Caco-2 (cell line): Measurements from ENCODE around the gene ZSCAN31. TPM values are rescaled to one million over a fixed set of nuclear protein-coding genes. Genes with fewer than 3 reads are reported as not detected.

Source experiments
- BruUV-seq: library from RNA; stranded (reverse); fragments of 400-500 nt; replicated peaks from 2 replicates; lab custom pipeline; 2021; lab: Mats Ljungman, UMichigan
- CTCF ChIA-PET: fragments of 300-600 bp; sonication (Branson Sonifier 250); formaldehyde crosslinking; loops from one replicate; lab custom pipeline; 2022; ENCODE audit warnings: antibody characterized with exemption; lab: Charles Lee
- POLR2A ChIA-PET: fragments of 300-600 bp; sonication (Branson Sonifier 250); formaldehyde crosslinking; loops from one replicate; lab custom pipeline; 2022; ENCODE audit warnings: antibody characterized with exemption; lab: Charles Lee
- DNase-seq, 2 experiments: peaks; one replicate each; pipeline versions ENCODE4 v3.0.0 to v3.0.0-alpha.2; 2020 to 2022
- H3K27me3 ChIP-seq: replicated peaks from 2 replicates; pipeline ENCODE4 v1.6.0; 2011; ENCODE audit warnings: low read length; ENCODE audit not compliant: control insufficient read depth, insufficient read depth
- H3K36me3 ChIP-seq: 2 replicates; pipeline ENCODE4 v1.5.1; 2011; ENCODE audit warnings: low read length; ENCODE audit not compliant: control insufficient read depth, insufficient read depth
- H3K4me1 ChIP-seq: fragments of 250-450 bp; sonication (Bioruptor Pico); 2 replicates; pipeline ENCODE4 v1.5.1; 2020; ENCODE audit warnings: mild to moderate bottlenecking
- H3K4me3 ChIP-seq: 2 replicates; pipeline ENCODE4 v1.5.1; 2011; ENCODE audit warnings: low read depth, mild to moderate bottlenecking, control low read depth, low read length
- H3K9me3 ChIP-seq: fragments of 250-450 bp; sonication (Bioruptor Pico); 2 replicates; pipeline ENCODE4 v1.5.1; 2020; ENCODE audit warnings: mild to moderate bottlenecking, moderate library complexity
- H3K27ac Mint-ChIP-seq: one replicate; pipeline ENCODE4 v1.8.0; 2022; ENCODE audit warnings: mixed read lengths; ENCODE audit not compliant: unreplicated experiment
- H3K27me3 Mint-ChIP-seq: one replicate; pipeline ENCODE4 v1.8.0; 2022; ENCODE audit warnings: mixed read lengths; ENCODE audit not compliant: insufficient read depth, unreplicated experiment
- H3K36me3 Mint-ChIP-seq: one replicate; pipeline ENCODE4 v1.8.0; 2022; ENCODE audit warnings: mild to moderate bottlenecking, mixed read lengths; ENCODE audit not compliant: insufficient read depth, unreplicated experiment
- H3K4me1 Mint-ChIP-seq: one replicate; pipeline ENCODE4 v1.8.0; 2022; ENCODE audit warnings: low read depth, mixed read lengths; ENCODE audit not compliant: unreplicated experiment
- H3K4me3 Mint-ChIP-seq: one replicate; pipeline ENCODE4 v1.8.0; 2022; ENCODE audit warnings: mild to moderate bottlenecking, moderate library complexity, mixed read lengths; ENCODE audit not compliant: unreplicated experiment
- H3K9me3 Mint-ChIP-seq: one replicate; pipeline ENCODE4 v1.8.0; 2022; ENCODE audit warnings: mixed read lengths; ENCODE audit not compliant: unreplicated experiment
- intact Hi-C: fragments of 100-400 bp; cut with micrococcal nuclease; formaldehyde crosslinking; loops from one replicate; pipeline ENCODE4 v1.10.0; 2022; ENCODE audit not compliant: unreplicated experiment
- total RNA-seq: library from RNA; stranded (reverse); gene quantifications from 2 replicates; pipeline ENCODE4 v1.2.3, GENCODE V29; 2022
- TF ChIP-seq, protein P1 (sequence below), 2 experiments: fragments of 200-600 bp in 1 of 2; IDR thresholded peaks; 1 replicate in 1 of 2; 2 replicates in 1 of 2; pipeline versions ENCODE4 v1.5.1 to v1.8.0; 2011 to 2022; ENCODE audit warnings: antibody characterized with exemption in 1 of 2, control low read depth in 1 of 2, inconsistent platforms in 1 of 2, low read depth in 1 of 2, low read length in 1 of 2, mild to moderate bottlenecking in 1 of 2, moderate library complexity in 1 of 2; ENCODE audit not compliant: insufficient read depth in 1 of 2, severe bottlenecking in 1 of 2, unreplicated experiment in 1 of 2

The ZSCAN31 gene
- total RNA-seq, 1 experiment from 2014 or later: 1.7 TPM

DNA sequence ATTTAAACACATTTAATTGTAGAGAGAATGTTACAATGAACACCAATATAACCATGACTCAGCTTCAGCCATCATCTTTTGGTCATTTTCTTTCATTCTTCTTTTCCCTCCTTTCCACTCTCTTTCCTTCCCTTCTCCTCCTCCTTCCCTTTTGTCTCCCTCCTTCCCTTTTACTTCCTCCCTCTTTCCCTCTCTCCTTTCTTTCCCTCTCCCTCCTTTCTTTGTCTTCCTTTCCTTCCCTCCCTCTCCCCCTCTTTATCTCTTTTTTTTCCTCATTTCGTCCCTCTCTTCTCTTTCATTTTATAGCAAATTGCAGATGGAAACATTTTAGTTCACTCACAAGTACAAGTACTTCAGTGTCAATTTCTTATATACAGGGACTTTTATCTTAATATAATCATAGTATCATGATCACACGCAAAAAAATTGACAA is 15.6 kb upstream of the ZSCAN31 start:
- peak overlapping the region; percentile 96 for H3K4me3 Mint-ChIP-seq
- Histone ChIP-seq H3K36me3 (no peaks in the 10 kb centered on the region), H3K4me3 (no peak overlapping the region), H3K27me3 (no peaks in the 10 kb centered on the region), H3K9me3 (no peaks in the 10 kb centered on the region), H3K4me1 (0 out of 2 replicates have a peak, but pooled peaks cover 21% of the 10 kb centered on the region)
- no peaks in the 10 kb centered on the region for H3K9me3 Mint-ChIP-seq
- H3K4me1 Mint-ChIP-seq: peaks cover 11% of the 10 kb centered on the region
- ChIA-PET CTCF (no interaction called here), POLR2A (no interaction called here)
- TF ChIP-seq, protein P1, sequence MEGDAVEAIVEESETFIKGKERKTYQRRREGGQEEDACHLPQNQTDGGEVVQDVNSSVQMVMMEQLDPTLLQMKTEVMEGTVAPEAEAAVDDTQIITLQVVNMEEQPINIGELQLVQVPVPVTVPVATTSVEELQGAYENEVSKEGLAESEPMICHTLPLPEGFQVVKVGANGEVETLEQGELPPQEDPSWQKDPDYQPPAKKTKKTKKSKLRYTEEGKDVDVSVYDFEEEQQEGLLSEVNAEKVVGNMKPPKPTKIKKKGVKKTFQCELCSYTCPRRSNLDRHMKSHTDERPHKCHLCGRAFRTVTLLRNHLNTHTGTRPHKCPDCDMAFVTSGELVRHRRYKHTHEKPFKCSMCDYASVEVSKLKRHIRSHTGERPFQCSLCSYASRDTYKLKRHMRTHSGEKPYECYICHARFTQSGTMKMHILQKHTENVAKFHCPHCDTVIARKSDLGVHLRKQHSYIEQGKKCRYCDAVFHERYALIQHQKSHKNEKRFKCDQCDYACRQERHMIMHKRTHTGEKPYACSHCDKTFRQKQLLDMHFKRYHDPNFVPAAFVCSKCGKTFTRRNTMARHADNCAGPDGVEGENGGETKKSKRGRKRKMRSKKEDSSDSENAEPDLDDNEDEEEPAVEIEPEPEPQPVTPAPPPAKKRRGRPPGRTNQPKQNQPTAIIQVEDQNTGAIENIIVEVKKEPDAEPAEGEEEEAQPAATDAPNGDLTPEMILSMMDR (IDR thresholded peaks at IDR 0.05; ENCODE audit: insufficient read depth in 1 of 2, low read depth in 1 of 2, low read length in 1 of 2, severe bottlenecking in 1 of 2, unreplicated experiment in 1 of 2): no peak
- DNase-seq: no peak
- H3K27ac Mint-ChIP-seq: no peak overlapping the region
- no TSS peak for BruUV-seq
- peaks cover 5% of the 10 kb centered on the region for H3K36me3 Mint-ChIP-seq
- intact Hi-C loops: no loop called here
- H3K27me3 Mint-ChIP-seq: peaks cover 3% of the 10 kb centered on the region

- ChIA-PET CTCF (no interaction called here), POLR2A (no interaction called here)
- no peaks in the 10 kb centered on the region for H3K27me3 ChIP-seq
- H3K4me3 Mint-ChIP-seq: peak overlapping the region; percentile 96
- no peak overlapping the region for H3K27ac Mint-ChIP-seq
- peaks cover 3% of the 10 kb centered on the region for H3K27me3 Mint-ChIP-seq
- H3K36me3 ChIP-seq: no peaks in the 10 kb centered on the region
- 0 out of 2 replicates have a peak, but pooled peaks cover 17% of the 10 kb centered on the region for H3K4me1 ChIP-seq
- intact Hi-C loops: no loop called here
- BruUV-seq: no TSS peak
- TF ChIP-seq, protein P1 (IDR thresholded peaks at IDR 0.05; ENCODE audit: insufficient read depth in 1 of 2, low read depth in 1 of 2, low read length in 1 of 2, severe bottlenecking in 1 of 2, unreplicated experiment in 1 of 2): no peak
- no peak for DNase-seq
- H3K36me3 Mint-ChIP-seq: peaks cover 5% of the 10 kb centered on the region
- H3K4me1 Mint-ChIP-seq: peaks cover 11% of the 10 kb centered on the region
- no peaks in the 10 kb centered on the region for H3K9me3 Mint-ChIP-seq
- no peaks in the 10 kb centered on the region for H3K9me3 ChIP-seq
- no peak overlapping the region for H3K4me3 ChIP-seq
These were observed 15.1 kb upstream of the ZSCAN31 start for GRCh38 chr6:28351087-28351486.

DNA sequence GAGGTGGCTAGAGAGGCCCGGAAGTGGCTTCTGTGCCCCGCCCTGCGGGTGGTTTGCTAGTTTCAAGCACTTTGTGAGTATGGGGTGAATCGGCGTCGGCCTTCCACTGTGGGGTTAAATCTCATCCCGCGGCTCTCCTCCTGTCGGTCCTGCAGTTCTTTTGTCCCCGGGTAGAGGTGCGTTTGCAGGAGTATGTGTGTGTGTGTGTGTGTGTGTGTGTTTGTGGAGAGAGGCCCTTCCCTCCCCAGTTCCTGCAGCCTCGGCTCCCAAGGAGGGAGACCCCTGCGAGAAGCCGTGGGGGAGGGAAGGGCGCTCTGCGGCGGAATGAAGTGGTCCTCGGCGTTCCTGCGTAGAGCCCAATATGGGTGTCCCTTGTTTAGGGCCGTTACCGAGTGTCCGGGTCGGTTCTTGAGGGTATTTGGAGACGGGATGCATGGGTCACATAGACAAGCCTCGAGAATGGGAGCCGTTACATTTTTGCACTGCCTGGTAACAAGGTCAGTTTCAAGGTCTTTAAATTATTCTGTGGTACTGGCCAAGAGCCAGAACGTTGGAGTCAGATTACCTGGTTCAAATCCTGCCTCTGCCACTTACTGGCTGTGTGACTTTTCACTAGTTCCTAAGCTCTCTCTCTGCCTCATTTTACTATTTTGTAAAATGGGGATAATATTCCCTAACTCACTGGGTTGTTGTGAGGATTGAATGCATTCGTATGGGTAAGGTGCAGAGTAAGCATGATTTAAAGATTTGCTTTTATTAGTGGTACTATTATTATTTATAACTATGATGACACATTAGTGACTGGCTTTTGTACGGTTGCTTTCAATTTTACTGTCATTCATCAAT is 14.2 kb upstream of the ZSCAN31 start, which contains the start of gene ZKSCAN3:
Gene ZKSCAN3 (plus strand): TSS at position 56 of the 846 bp plus-strand sequence. CDS start 9,640 bp downstream, outside the sequence.
- Mint-ChIP-seq H3K9me3 (no peaks in the 10 kb centered on the region), H3K27ac (peak within 1 kb of the TSS; percentile 94), H3K4me3 (peak within 1 kb of the TSS; percentile 96), H3K36me3 (peaks cover 5% of the 10 kb centered on the region), H3K4me1 (peaks cover 11% of the 10 kb centered on the region), H3K27me3 (peaks cover 3% of the 10 kb centered on the region)
- intact Hi-C loops: loop anchor here (1.0 to 2.0 kb wide), 2 partner anchors 15 to 69 kb away; partner anchors contain the start of gene PGBD1
- TSS peak; percentile 80 for BruUV-seq
- Histone ChIP-seq H3K4me1 (0 out of 2 replicates have a peak, but pooled peaks cover 7% of the 10 kb centered on the region), H3K9me3 (no peaks in the 10 kb centered on the region), H3K36me3 (no peaks in the 10 kb centered on the region), H3K27me3 (no peaks in the 10 kb centered on the region), H3K4me3 (peak within 1 kb of the TSS; percentile 48)
- DNase-seq: peak; percentile 76 to 77
- POLR2A ChIA-PET: no interaction called here
- CTCF ChIA-PET: interaction anchor here (0.7 to 0.9 kb wide), 2 partner anchors 33 to 296 kb away, joined by 4 read pairs; no protein-coding TSS in a partner anchor
- TF ChIP-seq, protein P1 (IDR thresholded peaks at IDR 0.05; ENCODE audit: insufficient read depth in 1 of 2, low read depth in 1 of 2, low read length in 1 of 2, severe bottlenecking in 1 of 2, unreplicated experiment in 1 of 2): no peak
